Tibial artery (tissue), 4 donors: ENCODE data around the gene NSD1.

Experiments used
- DNase-seq, 2 donors: peaks; one replicate each; pipeline ENCODE4 v3.0.0-alpha.2; 2019
- H3K27ac ChIP-seq, 2 donors: fragments of 200-600 bp; sonication (generic) in 1 of 2; 1 replicate in 1 of 2; 2 replicates in 1 of 2; pipeline ENCODE4 v1.5.1; 2018 to 2019; ENCODE audit warnings: mild to moderate bottlenecking in 1 of 2
- H3K27me3 ChIP-seq, 2 donors: fragments of 200-600 bp; sonication (generic) in 1 of 2; one replicate each; pipeline versions ENCODE4 v1.5.1 to v1.6.0; 2016 to 2019
- H3K36me3 ChIP-seq, 3 donors: fragments of 200-600 bp; sonication (generic) in 2 of 3; one replicate each; pipeline ENCODE4 v1.5.1; 2016 to 2019; ENCODE audit warnings: mild to moderate bottlenecking in 2 of 3
- H3K4me1 ChIP-seq, 4 donors: fragments of 200-600 bp; sonication (generic) in 2 of 4; 1 replicate in 3 of 4; 2 replicates in 1 of 4; pipeline ENCODE4 v1.5.1; 2016 to 2019
- H3K4me3 ChIP-seq, 2 donors: fragments of 200-600 bp; sonication (generic) in 1 of 2; 1 replicate in 1 of 2; 2 replicates in 1 of 2; pipeline ENCODE4 v1.5.1; 2018 to 2019; ENCODE audit warnings: mild to moderate bottlenecking in 2 of 2
- H3K9me3 ChIP-seq, 3 donors: fragments of 200-600 bp; sonication (generic) in 1 of 3; one replicate each; pipeline ENCODE4 v1.5.1; 2016 to 2019
- intact Hi-C: fragments of 100-400 bp; cut with DNase I; formaldehyde crosslinking; loops from one replicate; pipeline ENCODE4 v1.15.0; 2023; ENCODE audit warnings: low total_unique reads
- TF ChIP-seq, protein P1 (sequence below), 2 experiments: fragments of 200-600 bp in 1 of 2; fragments of 450-650 bp in 1 of 2; IDR thresholded peaks; one replicate each; pipeline ENCODE4 v1.5.1; 2017 to 2019; ENCODE audit warnings: antibody characterized with exemption in 2 of 2, mild to moderate bottlenecking in 1 of 2, moderate library complexity in 1 of 2

Gene NSD1

DNA sequence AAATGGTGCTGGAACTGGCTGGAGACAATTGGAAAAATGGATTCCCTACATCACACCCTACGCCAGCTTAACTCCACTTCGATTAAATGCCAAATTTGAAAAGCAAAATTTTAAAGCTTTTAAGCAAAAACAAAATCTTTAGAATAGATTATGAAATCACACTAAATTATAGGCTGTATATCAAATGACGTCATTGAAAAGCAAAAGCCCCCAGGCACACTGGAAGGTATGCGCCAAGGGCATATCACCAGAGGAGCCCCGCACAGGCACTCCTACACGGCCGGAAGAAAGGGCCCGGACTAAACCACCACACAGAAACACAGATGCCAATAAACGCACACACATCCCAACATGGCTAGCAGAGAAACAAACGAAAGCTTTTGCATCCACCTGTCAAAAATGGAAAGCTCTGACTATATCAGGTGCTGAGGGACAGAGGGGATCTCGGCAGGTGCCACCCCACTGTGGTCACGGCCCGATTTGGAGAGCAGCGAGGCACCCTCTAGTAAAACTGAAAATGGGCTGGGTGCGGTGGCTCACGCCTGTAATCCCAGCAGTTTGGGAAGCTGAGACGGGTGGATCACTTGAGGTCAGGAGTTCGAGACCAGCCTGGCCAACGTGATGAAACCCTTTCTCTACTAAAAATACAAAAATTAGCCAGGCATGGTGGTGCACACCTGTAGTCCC, 195.1 kb downstream of the NSD1 start:
- intact Hi-C loops, result no loop called here
- H3K27ac ChIP-seq, result no peak overlapping the region
- peaks cover 19 to 76% (median 35%) of the 10 kb centered on the region in 3 donors for H3K36me3 ChIP-seq
- H3K27me3 ChIP-seq, result no peaks in the 10 kb centered on the region
- TF ChIP-seq, protein P1, sequence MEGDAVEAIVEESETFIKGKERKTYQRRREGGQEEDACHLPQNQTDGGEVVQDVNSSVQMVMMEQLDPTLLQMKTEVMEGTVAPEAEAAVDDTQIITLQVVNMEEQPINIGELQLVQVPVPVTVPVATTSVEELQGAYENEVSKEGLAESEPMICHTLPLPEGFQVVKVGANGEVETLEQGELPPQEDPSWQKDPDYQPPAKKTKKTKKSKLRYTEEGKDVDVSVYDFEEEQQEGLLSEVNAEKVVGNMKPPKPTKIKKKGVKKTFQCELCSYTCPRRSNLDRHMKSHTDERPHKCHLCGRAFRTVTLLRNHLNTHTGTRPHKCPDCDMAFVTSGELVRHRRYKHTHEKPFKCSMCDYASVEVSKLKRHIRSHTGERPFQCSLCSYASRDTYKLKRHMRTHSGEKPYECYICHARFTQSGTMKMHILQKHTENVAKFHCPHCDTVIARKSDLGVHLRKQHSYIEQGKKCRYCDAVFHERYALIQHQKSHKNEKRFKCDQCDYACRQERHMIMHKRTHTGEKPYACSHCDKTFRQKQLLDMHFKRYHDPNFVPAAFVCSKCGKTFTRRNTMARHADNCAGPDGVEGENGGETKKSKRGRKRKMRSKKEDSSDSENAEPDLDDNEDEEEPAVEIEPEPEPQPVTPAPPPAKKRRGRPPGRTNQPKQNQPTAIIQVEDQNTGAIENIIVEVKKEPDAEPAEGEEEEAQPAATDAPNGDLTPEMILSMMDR (IDR thresholded peaks at IDR 0.05), result no peak
- no peak overlapping the region for H3K4me3 ChIP-seq
- H3K9me3 ChIP-seq, result no peaks in the 10 kb centered on the region
- peaks cover 0 to 4% (median under 1%) of the 10 kb centered on the region in 4 donors for H3K4me1 ChIP-seq
- no peak for DNase-seq

DNA sequence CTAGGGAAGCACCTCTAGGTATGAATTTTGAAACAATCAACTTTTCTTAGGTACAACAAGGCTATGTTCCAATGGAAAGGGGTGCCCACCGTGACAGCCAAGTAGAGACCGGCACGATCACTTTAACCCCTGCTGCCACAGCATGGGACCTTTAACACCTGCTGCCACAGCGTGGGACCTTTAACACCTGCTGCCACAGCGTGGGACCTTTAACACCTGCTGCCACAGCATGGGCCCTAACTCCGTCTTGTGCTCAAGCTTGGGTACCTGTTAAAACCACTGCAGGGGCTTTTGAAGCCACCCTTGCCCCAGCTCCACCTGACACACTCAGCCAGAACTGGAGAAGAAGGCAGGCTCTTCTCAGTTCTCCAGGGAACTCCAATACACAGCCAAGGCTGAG, 196.3 kb downstream of the NSD1 start:
- H3K36me3 ChIP-seq, result peaks cover 31 to 78% (median 47%) of the 10 kb centered on the region in 3 donors
- intact Hi-C loops, result no loop called here

DNA sequence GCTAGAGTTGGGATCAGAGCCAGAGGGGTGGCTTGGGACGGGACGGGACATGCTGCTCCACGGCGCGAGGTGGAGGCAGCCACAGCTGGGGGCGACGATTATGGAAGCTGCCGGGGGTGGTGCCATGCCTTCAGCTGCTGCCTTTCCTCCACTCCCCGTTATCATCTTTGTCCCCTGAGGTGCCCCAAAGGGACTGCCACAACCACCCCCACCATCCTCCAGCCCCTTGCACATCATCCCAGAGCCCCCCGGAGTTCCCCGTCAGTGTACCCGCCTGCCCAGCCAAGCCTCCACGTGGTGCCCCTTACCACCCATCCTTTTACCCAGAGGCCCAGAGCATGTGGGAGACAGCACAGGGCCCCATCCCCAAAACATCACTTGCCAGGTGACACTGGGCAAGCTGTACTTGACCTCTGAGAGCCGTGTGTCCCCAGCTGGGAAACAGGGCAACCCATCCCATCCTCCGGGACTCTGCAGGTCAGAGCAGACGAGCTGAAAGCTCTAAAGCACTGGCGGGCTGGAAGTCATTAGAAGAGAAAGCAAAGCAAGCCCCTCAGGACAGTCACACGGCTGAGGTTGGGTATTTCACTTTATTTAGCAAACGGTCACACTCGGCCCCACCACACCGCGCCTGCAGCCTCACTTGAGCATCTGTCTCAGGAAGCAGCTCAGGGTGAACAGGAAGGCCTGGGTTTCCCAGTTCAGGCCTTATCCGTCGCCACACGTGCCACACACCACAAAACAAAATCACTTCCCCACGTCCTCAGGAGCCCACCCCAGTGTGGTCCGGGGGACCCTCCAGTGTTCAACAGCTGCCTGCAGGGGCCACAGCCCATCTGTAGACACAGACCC, 197.6 kb downstream of the NSD1 start:
- no peaks in the 10 kb centered on the region for H3K9me3 ChIP-seq
- intact Hi-C loops, result no loop called here
- no peak overlapping the region for H3K27ac ChIP-seq
- H3K36me3 ChIP-seq, result peaks cover 41 to 92% (median 61%) of the 10 kb centered on the region in 3 donors
- TF ChIP-seq, protein P1 (IDR thresholded peaks at IDR 0.05), result no peak
- DNase-seq, result no peak
- H3K27me3 ChIP-seq, result no peaks in the 10 kb centered on the region
- H3K4me1 ChIP-seq, result peaks cover 0 to 4% (median 1%) of the 10 kb centered on the region in 4 donors
- no peak overlapping the region for H3K4me3 ChIP-seq

More for the DNA sequence above, 196.3 kb downstream of the NSD1 start:
- no peaks in the 10 kb centered on the region for H3K27me3 ChIP-seq
- no peaks in the 10 kb centered on the region for H3K9me3 ChIP-seq
- TF ChIP-seq, protein P1 (IDR thresholded peaks at IDR 0.05), result no peak
- H3K4me1 ChIP-seq, result peaks cover 0 to 4% (median 1%) of the 10 kb centered on the region in 4 donors
- H3K27ac ChIP-seq, result no peak overlapping the region
- DNase-seq, result no peak
- H3K4me3 ChIP-seq, result no peak overlapping the region

DNA sequence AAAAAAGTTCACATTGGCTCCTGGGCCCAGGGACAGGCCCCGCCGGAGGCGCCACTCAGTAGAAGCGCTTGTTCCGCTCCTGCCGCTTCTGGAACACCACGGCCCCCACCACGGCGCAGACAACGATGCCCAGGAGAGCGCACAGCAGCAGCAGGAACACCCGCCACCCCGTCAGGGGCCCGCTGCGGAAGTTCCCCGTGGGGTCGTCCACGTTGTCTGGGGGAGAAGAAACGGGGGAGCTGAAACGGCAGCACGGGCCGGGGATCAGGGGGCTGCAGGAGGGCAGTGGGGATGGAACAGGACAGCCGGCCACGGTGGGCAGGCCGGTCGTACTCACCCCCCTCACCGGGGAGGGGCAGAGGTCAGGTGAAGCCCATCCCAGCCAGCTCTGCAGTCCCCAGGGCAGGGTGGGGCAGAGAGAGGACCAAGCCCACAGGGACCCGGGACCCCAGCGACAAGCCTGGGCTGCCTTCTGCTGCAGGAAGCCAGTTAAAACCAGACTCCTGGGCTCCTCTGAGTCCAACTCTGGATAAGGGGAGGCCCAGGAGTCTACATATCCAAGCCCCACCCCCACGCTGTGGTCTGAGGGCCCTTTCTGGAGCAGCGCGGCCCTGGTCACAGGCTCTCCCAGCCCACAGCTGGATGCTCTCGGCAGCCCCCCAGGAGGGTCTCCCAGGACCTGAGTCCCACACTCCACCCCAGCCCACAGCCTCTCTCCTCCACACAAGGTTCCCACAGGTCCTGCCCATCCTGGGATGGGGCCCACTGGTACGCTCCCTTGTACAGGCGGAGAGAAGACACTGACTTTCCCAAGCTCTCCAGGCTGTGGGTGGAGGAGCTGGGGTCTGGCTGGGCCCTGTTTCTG, 198.7 kb downstream of the NSD1 start:
- H3K27me3 ChIP-seq, result no peaks in the 10 kb centered on the region
- TF ChIP-seq, protein P1 (IDR thresholded peaks at IDR 0.05), result no peak
- peaks cover 0 to 4% (median 1%) of the 10 kb centered on the region in 4 donors for H3K4me1 ChIP-seq
- no peak for DNase-seq
- H3K36me3 ChIP-seq, result peaks cover 52 to 100% (median 71%) of the 10 kb centered on the region in 3 donors
- no peak overlapping the region for H3K27ac ChIP-seq
- intact Hi-C loops, result no loop called here
- no peaks in the 10 kb centered on the region for H3K9me3 ChIP-seq
- no peak overlapping the region for H3K4me3 ChIP-seq

DNA sequence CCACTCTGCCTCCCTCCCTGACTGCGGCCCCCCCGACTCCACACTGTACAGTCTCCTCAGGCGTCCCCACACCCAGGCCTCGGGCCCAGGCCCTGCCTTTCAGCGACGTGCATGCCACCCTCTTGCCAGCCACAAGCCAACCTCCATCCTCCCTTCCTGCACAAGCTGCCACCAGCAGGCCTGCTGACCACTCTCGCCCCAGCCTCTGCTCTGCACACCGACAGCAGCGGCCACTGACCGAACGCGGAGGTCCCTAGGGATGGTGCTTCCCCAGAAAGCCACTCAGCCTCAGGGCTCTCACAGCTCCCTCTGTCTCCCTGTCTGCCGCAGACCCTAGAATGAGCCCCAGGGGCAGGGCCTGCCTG, 199.3 kb downstream of the NSD1 start:
- no peak overlapping the region for H3K27ac ChIP-seq

More for the DNA sequence above, 199.3 kb downstream of the NSD1 start:
- Histone ChIP-seq H3K36me3 (peaks cover 58 to 100% (median 77%) of the 10 kb centered on the region in 3 donors), H3K27me3 (no peaks in the 10 kb centered on the region), H3K4me3 (no peak overlapping the region), H3K9me3 (no peaks in the 10 kb centered on the region), H3K4me1 (peaks cover 0 to 4% (median 1%) of the 10 kb centered on the region in 4 donors)
- TF ChIP-seq, protein P1 (IDR thresholded peaks at IDR 0.05), result no peak
- DNase-seq, result no peak
- intact Hi-C loops, result no loop called here
